GM21576 (cell line): ENCODE data around the gene CDKL4.
"Not testable (repeated sequence)": the region's sequence is repeated elsewhere in the genome, so short reads cannot be mapped to it uniquely, and the experiment has no call there.

Experiments used
- ATAC-seq: cut with Tn5 transposase; IDR thresholded peaks from one replicate; pipeline ENCODE4 v1.9.1; 2021; ENCODE audit warnings: mild to moderate bottlenecking, moderate library complexity; ENCODE audit not compliant: unreplicated experiment

The CDKL4 gene

DNA sequence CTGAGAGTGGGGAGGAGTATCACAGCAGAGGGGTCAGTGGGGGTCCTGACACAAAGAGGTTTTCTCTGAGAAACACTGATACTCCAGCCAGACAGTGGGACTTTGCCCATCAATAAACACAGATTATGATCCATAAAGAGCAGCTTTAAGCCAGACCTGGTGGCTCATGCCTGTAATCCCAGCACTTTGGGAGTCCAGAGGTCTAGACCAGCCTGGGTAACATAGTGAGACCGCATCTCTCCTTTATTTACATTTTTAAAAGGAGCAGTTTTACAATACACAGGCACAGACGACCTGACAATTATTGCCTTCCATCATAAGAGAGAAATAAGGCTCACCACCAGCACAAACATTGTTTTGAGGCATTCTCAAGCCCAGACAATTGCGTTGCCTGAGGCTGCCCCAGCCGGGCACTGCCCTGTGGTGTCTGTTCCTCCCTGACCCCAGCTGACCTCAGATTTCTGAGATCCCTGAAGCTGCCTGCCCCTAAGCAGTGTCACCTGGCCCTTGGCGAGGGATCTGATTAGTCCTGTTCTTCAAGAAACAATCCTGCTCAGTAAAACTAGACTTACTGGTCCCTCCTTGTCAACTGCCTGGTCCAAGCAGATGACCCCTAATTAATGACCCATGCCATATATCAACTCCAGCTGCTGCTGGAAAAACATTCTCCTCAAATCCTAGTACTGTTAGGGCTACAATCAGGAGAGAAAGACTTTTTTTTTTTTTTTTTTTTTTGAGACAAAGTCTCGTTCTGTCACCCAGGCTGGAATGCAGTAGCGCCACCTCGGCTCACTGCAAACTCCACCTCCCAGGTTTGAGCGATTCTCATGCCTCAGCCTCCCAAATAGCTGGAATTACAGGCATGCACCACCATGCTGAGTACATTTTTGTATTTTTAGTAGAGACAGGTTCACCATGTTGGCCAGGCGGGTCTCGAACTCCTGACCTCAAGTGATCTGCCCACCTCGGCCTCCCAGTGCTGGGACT is 63.5 kb downstream of the CDKL4 start:
- ATAC-seq = no peak

DNA sequence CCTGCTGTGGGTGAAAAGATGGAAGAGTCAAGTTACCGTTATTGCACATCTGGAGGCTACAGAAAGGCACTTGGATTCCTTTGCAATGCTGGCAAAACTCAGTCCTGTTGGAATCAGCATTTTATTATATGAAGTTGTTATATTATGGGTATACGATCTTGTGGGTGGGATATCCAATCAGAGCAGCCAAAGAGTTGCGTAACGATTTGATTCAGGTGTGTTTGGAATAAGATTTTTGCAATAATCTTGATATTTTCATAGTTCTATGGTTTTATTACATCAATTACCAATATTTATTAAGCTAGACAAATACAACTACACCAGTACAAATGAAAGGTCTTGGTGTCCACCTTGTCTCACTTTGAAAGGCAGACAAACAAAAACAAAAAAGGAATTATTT is 65.0 kb downstream of the CDKL4 start:
- no peak for ATAC-seq

DNA sequence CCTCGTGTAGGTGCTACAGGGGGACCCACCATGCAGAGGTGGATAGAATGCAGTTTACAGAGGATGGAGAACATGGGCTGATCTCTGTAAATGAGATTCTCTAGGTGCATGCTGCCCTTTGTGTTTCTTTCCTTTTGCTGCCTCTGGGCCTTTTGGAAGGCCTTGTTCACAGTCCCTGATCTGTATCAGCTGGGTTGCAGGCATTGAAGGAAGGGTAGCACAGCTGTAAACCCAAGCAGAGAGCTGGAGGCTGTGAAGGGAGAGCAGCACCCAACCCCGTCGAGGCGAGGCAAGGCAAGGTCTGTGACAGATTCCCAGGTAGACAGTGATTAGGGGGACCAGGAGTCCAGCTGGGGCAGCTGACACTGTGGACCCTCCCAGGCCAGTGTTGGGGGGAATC is 66.8 kb downstream of the CDKL4 start:
- ATAC-seq = no peak

DNA sequence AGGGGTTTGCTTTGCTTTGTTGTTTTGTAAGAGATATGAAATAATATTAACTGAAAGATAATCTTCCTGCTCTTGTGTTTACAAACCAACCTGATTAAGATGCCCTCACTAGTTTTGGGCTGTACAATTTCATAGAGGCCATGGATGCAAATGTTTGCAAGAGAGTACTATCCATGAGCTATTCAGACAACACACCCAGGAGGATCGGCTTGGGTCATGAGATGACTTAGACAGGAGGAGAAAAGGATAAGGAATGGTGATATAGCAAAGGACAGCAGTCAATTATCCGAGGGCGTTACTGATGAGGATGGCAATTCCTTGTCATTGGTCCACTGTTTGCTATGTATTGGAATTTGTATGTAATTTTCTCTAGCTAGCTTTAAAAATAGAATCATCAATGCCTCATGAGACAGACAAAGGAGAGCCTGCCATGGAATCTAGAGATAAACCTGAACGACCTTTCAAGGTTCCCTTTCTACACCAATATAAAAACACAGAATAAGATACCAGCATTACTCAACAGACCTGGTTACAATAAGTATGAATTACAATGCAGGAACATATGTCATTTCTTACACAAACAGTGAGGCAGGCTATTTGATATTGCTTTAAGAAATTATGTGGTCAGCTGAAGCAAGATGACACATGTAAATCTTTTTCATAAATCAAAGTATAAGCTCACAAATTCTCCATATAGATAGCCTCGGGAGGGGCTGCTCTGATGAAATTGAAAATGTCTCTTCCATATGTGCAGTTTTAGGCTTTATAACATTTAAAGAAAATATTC is 68.6 kb downstream of the CDKL4 start:
- no peak for ATAC-seq

DNA sequence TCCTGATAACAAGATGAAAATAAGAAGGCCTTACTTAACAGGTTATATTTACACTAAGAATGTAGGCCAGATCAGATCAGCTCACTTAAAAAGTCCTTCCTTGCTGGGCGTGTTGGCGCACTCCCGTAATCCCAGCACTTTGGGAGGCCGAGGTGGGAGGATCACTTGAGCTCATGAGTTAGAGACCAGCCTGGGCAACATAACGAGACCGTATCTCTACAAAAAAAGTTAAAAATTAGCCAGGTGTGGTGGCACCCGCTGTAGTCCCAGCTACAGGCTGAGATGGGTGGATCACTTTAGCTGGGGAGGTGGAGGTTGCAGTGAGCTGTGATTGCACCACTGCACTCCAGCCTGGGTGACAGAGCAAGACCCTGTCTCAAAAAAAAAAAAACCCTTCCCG is 69.7 kb downstream of the CDKL4 start:
- ATAC-seq = no peak

DNA sequence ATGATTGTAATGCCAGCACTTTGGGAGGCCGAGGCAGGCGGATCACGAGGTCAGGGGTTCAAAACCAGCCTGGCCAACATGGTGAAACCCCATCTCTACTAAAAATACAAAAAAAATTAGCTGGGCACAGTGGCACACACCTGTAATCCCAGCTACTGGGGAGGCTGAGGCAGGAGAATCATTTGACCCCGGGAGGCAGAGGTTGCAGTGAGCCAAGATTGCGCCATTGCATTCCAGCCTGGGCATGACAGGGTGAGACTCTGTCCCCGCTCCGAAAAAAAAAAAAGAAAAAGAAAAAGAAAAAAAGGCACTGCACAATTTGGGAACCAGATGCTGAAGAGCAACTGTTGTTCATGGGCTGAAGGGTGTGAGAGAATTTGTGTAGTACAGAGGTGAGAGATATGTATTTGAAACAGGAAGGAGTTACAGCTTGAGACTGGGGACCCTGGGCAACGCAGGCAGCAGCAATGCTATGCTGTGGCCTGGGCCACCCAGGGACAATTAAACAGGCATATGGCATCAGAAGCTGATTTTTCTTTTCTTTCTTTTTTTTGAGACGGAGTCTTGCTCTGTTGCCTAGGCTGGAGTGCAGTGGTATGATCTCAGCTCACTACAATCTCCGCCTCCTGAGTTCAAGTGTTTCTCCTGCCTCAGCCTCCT is 71.6 kb downstream of the CDKL4 start:
- not testable (repeated sequence) for ATAC-seq

DNA sequence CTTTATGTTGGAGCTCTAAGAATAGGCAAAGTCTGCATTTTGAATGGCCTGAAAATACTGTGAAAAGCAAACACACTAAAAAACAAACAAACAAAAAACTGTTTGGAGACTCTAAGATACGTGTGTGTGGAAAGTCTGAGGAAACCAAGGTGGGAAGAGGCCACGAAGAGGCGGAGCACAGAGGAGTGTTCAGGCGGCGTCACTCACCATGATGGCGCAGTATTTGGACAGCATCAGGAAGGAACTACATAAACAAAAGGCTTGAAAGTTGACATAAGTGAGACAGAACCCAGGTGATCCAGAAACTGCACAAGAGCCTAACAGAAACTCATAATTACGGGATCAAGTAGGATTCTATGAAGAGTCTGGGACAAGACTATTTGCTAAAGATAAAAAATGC is 72.1 kb downstream of the CDKL4 start:
- no peak for ATAC-seq

DNA sequence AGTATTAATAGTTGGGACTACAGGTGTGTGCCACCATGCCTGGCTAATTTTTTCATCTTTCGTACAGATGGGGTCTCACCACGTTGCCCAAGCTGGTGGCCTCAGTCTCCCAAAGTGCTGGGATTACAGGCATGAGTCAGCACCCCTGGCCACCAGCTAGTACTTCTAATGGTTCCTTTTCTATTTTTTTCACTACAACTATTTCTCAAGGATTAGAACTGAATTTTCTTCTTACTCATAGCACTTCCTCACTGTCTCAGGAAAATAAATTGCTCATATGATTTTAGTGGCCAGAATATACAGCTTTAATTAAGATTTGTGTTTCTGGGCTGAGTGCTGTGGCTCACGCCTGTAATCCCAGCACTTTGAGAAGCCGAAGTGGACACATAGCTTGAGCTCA is 79.7 kb downstream of the CDKL4 start:
- no peak for ATAC-seq

DNA sequence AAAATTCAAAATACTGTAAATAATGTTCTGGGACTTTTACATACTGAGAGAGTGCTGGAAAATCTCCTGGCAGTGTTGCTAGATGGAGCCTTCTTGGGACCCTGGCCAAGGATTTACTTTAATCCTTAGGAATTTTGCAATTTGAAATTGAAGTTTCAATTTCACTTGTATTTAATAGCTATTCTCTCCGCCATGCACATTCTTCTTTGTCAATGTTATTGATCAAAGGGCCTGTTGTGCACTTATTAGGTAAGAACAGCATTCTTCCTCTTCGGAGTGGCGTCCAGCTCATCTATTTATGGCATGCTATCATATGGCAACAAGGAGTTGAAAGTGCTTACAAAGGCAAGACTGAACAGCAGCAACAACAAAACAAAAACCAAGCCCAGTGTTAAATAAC is 82.8 kb downstream of the CDKL4 start:
- ATAC-seq = no peak

DNA sequence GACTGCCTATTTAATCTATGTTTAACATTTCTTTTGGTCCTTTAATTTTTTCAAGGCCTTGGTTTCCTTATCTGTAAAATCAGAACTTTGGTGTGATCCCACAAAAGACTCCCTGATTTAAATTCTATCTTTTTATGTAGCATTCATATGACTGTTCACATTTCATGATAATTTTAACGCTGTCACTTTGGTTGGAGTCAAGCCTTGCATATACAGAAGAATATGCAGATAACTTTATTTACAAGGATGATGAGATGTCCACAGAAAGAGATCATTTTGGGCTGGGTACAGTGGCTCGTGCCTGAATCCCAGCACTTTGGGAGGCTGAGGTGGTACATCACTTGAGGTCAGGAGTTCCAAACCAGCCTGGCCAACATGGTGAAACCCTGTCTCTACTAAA is 84.5 kb downstream of the CDKL4 start:
- ATAC-seq = no peak

DNA sequence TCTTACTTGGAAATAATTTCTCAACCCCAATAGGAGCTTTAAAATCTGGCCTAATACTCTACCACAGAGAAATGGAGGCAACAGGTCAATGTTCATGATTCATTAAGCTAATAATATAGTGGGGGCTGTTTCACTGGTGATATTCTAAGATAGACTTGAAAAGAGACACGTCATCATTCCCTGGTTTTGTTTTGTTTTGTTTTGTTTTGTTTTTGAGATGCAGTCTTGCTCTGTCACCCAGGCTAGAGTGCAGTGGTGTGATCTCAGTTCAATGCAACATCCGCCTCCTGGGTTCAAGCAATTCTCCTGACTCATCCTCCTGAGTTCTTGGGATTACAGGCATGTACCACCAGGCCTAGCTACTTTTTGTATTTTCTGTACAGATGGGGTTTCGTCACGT is 85.4 kb downstream of the CDKL4 start:
- ATAC-seq = no peak

DNA sequence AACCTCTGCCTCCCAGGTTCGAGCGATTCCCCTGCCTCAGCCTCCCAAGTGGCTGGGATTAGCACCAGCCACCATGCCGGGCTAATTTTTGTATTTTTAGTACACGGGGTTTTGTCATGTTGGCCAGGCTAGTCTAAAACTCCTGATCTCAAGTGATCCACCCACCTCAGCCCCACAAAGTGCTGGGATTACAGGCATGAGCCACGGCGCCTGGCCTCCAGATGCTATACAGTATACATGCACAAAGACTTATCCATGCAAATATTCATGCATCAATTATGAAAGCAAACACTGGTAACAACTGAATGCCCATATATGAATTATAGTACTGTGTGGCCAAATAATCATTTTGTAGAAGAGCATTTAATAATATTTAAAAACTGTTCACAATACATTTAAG is 86.9 kb downstream of the CDKL4 start:
- ATAC-seq = no peak

DNA sequence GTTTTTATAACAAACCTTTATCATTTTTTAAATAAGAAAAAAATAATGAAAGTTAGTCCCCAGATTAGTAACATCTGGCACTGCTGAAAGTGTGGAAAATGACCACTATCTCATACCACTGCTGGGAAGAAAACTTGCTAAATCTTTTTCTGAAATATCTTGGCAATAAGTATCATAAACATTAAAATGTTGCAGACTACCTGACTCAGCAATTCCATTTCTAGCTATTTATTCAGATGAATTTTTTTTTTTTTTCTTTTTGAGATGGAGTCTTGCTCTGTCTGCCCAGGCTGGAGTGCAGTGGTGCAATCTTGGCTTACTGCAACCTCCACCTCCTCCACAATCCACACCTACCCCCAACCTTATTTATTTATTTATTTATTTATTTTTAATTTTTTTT is 87.7 kb downstream of the CDKL4 start:
- no peak for ATAC-seq

DNA sequence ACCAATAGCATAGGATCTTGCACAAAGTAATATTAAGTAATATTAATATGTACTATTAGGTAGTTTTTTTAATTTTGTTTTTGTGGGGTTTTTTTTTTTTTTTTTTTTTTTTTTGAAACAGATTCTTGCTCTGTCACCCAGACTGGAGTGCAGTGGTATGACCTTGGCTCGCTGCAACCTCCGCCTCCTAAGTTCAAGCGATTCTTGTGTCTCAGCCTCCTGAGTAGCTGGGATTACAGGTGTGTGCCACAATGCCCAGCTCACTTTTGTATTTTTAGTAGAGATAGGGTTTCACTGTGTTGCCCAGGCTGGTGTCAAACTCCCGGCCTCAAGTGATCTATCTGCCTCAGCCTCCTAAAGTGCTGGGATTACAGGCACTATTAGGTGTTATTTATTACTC is 88.2 kb downstream of the CDKL4 start:
- not testable (repeated sequence) for ATAC-seq

DNA sequence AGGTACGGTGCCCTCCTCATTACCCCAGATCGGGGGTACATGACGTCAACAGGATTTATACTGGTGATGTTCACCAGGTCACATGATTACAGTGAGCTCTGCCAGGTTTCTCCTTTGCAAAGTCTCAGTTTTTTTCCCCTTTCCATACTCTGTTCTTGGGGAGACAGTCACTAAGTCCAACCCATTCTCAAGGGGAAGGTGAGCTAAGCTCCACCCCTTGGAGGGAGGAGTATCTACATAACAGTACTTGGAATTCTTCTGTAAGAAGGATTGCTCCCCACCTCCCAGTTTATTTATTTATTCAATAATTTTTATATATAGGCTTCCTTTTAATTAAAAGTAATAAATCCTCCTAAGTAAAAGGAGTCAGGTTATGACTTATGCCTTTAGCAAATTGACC is 88.8 kb downstream of the CDKL4 start:
- ATAC-seq = no peak

DNA sequence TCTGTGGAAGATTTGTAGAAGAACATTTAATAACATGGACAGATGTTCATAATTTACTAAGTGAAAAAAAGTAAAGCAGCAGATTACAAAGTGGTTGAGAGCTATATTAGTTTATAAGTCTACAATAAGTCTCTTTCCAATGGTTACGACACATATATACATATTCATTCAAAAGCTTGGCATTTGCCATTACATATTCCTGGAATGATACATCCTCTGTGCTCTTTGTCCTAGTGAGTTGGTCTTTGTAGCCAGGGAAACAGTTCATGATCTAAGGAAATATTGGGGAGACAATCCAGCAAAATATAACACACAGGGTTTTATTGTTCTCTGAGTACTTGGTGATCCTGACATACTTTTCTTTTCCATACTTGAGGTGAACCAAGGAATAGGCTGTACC is 90.5 kb downstream of the CDKL4 start:
- no peak for ATAC-seq

DNA sequence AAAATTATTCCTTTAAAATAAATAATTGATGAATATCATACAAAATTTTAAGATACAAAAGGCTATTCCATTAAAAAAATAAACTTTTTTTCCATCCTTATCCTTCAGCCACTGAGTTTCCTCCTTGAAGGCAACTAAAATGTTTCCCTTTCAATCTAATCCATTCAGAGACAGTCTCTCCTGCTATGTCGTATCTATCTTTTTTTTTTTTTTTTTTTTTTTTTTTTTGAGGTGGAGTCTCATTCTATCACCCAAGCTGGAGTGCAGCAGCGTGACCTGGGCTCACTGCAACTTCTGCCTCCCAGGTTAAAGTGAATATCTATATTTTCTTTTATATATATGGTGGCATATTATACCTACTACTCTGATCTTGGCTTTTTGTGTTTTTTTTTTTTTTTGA is 91.3 kb downstream of the CDKL4 start:
- ATAC-seq = no peak

DNA sequence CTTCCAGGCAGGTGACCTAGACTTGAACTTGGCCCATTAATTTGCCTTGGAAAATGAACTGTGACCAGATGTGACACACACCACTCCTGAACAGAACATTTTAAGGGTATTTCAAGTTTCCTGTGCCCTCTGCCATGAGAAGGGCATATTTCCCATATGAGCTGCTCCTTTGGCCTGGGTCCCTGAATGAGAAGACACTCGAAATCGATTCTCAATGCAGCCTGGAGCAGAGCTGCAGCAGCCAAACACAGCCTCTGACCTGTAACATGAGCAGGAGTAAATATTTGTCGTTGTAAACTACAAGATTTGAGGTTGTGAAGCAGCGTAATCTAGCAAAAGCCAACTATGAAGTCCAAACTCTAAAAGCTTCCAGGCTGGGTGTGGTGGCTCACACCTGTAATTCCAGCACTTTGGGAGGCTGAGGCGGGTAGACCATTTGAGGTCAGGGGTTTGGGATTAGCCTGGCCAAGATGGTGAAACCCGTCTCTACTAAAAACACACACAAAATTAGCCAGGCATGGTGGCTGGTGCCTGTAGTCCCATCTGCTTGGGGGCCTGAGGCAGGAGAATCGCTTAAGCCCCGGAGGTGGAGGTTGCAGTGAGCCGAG is 92.8 kb downstream of the CDKL4 start:
- no peak for ATAC-seq

DNA sequence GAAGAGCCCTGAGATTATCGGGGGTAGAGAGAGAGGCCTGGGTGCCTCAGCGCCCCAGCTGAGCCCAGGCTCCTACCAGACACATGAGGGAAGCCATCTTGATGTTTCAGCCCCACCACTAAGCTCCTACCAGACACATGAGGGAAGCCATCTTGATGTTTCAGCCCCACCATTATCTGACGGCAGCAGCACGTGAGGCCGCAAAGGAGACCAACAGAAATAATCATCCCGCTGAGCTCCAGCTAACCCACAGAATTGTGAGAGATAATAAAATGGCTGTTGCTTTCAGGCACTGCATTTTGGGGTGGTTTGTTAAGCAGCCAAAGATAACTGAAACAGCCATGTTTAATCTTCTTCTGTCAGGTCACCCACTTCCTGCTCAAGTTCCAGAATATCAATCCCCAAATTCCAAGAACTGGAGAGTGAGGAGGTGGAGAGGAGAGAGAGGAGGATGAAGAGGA is 93.6 kb downstream of the CDKL4 start:
- no peak for ATAC-seq

DNA sequence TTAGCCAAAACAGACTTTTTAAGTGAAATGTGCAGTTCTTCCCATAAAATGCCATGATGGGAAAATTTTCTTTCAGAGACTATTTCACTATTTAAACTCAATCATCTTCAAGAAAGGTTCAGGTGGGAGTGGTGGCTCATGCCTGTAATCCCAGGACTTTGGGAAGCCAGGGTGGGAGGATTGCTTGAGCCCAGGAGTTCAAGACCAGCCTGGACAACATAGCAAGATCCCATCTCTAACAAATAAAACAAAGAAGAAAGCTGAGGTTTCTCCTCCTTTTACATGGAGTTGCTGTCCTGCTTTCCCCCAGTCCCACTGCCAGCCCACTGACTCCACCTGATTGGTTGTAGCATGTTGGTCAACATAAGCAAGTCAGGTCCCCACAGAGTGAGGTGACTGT is 97.1 kb downstream of the CDKL4 start:
- no peak for ATAC-seq

DNA sequence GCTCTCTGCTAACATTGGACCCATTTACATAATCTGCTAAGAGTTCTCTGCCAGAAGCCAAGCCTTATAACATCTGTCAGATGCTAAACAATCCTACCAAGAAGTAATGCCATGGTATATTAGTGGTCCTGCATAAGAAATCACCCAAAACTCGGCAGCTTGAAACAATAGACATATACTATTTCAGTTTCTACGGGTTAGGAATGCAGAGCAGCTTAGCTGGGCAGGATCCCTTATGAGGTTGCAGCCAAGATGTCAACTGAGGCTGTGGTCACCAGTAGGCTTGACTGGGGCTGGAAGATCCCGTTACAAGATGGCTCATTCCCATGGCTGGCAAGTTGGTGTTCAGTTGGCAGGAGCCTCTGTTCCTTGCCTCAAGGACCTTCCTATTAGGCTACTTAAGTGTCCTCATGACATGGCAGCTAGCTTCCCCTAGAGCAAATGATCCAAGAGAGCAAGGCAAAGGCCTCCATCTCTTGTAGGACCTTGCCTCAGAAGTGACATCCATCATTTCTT is 97.8 kb downstream of the CDKL4 start:
- ATAC-seq = no peak
